ENCODE data around the gene DHTKD1.
"Not testable (repeated sequence)": the region's sequence is repeated elsewhere in the genome, so short reads cannot be mapped to it uniquely, and the experiment has no call there.

Gene DHTKD1

GRCh38 chr10:12088919-12089318 is 20.2 kb downstream of the DHTKD1 start:
- no peak overlapping the region for H3K4me3 ChIP-seq
- TF ChIP-seq, protein P1, sequence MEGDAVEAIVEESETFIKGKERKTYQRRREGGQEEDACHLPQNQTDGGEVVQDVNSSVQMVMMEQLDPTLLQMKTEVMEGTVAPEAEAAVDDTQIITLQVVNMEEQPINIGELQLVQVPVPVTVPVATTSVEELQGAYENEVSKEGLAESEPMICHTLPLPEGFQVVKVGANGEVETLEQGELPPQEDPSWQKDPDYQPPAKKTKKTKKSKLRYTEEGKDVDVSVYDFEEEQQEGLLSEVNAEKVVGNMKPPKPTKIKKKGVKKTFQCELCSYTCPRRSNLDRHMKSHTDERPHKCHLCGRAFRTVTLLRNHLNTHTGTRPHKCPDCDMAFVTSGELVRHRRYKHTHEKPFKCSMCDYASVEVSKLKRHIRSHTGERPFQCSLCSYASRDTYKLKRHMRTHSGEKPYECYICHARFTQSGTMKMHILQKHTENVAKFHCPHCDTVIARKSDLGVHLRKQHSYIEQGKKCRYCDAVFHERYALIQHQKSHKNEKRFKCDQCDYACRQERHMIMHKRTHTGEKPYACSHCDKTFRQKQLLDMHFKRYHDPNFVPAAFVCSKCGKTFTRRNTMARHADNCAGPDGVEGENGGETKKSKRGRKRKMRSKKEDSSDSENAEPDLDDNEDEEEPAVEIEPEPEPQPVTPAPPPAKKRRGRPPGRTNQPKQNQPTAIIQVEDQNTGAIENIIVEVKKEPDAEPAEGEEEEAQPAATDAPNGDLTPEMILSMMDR (IDR thresholded peaks at IDR 0.05): no peak
- no peak overlapping the region for H3K27ac ChIP-seq
- DNase-seq (ENCODE audit: low spot score): no peak

- no peak for DNase-seq (ENCODE audit: low spot score)
- H3K4me3 ChIP-seq: no peak overlapping the region
- TF ChIP-seq, protein P1 (IDR thresholded peaks at IDR 0.05): no peak
- no peak overlapping the region for H3K27ac ChIP-seq
Observed at GRCh38 chr10:12091421-12091820, 22.7 kb downstream of the DHTKD1 start.

DNA sequence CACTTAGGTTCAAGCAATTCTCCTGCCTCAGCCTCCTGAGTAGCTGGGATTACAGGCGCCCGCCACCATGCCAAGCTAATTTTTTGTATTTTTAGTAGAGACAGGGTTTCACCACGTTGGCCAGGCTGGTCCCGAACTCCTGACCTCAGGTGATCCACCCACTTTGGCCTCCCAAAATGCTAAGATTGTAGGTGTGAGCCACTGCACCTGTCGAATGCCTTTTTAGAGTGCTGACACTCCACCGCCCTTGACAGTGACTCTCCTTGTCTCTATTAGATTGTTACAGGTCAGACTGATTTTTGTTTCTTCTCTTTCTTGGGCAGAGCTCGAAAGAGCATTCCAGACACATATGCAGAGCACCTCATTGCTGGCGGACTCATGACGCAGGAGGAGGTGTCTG is 28.6 kb downstream of the DHTKD1 start:
- not testable (repeated sequence) for H3K27ac ChIP-seq; DNase-seq (ENCODE audit: low spot score); H3K4me3 ChIP-seq

GRCh38 chr10:12097791-12098190 is 29.0 kb downstream of the DHTKD1 start:
- TF ChIP-seq, protein P1 (IDR thresholded peaks at IDR 0.05): no peak
- no peak for DNase-seq (ENCODE audit: low spot score)
- no peak overlapping the region for H3K4me3 ChIP-seq
- no peak overlapping the region for H3K27ac ChIP-seq

DNA sequence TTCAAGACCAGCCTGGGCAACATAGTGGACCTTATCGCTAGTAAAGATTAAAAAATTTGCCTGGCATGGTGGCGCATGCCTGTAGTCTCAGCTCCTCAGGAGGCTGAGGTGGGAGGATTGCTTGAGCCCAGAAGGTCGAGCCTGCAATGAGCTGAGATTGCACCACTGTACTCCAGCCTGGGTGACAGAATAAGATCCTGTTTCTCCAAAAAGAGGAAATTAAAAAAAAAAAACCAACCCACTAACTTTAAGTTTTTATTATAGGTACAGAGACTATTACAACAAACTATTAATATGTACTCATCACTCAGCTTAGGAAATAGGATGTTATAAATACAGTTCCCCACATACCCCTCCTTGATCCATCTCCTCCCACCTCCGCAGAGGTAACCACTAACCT is 30.2 kb downstream of the DHTKD1 start:
- H3K4me3 ChIP-seq: no peak overlapping the region
- TF ChIP-seq, protein P1 (IDR thresholded peaks at IDR 0.05): no peak
- DNase-seq (ENCODE audit: low spot score): no peak
- no peak overlapping the region for H3K27ac ChIP-seq

- DNase-seq (ENCODE audit: low spot score): no peak
- Histone ChIP-seq H3K4me3 (no peak overlapping the region), H3K27ac (no peak overlapping the region)
- TF ChIP-seq, protein P1 (IDR thresholded peaks at IDR 0.05): no peak
Observed at GRCh38 chr10:12103802-12104201, 35.0 kb downstream of the DHTKD1 start.

DNA sequence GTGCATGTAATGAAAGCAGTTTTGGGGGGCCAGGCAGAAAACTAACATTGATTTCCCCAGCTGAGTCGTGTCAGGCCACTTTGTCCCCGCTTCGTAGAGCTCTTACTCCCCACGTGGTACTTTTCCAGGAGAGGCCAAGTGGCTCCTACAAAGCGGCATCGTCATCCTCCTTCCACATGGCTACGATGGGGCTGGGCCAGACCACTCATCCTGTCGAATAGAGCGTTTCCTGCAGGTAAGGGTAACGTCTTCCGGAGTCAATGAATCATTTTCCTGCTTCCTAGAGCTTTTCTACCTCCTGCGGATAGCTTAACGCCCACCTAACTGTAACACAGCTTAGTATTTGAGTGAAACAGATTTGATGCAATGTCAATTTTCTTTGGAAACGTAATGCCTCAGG is 39.0 kb downstream of the DHTKD1 start:
- no peak for DNase-seq (ENCODE audit: low spot score)
- TF ChIP-seq, protein P1 (IDR thresholded peaks at IDR 0.05): no peak
- Histone ChIP-seq H3K4me3 (no peak overlapping the region), H3K27ac (no peak overlapping the region)

- Histone ChIP-seq H3K4me3 (no peak overlapping the region), H3K27ac (no peak overlapping the region)
- TF ChIP-seq, protein P1 (IDR thresholded peaks at IDR 0.05): no peak
- DNase-seq (ENCODE audit: low spot score): no peak
Observed at GRCh38 chr10:12109286-12109685, 40.5 kb downstream of the DHTKD1 start.

All from coronary artery (tissue), 2 donors.